GM18867 (cell line): ENCODE data around the gene GSG1.
A peak's percentile ranks its signal among the peaks of the same experiment; 100 is the strongest.
"Not testable (repeated sequence)": the region's sequence is repeated elsewhere in the genome, so short reads cannot be mapped to it uniquely, and the experiment has no call there.

Experiments used
- ATAC-seq: cut with Tn5 transposase; IDR thresholded peaks from one replicate; pipeline ENCODE4 v1.9.1; 2021; ENCODE audit warnings: mild to moderate bottlenecking, moderate library complexity; ENCODE audit not compliant: unreplicated experiment

The GSG1 gene

DNA sequence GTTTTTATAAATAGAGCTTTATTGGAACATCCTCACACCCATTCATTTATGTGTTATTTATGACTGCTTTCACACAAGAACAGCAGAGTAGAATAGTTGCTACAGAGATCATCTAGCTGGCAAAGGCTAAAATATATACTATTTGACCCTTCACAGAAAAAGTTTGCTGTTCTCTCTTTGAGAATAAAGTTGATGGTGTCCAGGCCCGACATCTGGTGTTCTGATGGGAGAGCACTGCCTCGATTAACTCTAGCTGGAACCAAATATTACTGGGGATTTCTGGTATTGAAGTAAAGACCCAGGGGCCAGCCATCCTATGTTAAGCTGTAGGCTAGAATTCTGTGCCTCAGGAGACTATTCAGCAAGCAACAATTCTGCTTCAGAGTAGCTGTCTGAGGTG is 37.5 kb downstream of the GSG1 start:
- no peak for ATAC-seq

DNA sequence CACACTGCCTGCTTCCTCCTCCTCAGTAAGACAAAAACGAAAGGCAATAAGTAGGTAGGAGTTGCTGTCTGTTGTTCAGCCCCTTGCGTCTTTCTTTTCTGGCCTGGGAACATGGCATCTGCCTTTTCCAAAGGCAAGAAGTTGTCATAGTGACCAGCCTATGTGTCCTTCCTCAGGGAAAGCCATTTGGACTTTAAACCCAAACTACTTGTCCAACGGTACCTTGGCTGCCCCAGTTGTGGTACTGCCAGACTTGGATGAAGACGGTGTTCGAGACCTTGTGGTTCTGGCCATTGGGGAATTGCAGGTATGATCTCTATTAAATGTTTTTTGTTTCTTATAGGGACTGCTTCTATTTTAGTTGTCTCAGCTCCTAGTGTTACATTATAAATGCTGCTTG is 40.8 kb downstream of the GSG1 start:
- ATAC-seq = no peak

- no peak for ATAC-seq
These were observed 42.1 kb downstream of the GSG1 start for GRCh38 chr12:13061377-13061776.

DNA sequence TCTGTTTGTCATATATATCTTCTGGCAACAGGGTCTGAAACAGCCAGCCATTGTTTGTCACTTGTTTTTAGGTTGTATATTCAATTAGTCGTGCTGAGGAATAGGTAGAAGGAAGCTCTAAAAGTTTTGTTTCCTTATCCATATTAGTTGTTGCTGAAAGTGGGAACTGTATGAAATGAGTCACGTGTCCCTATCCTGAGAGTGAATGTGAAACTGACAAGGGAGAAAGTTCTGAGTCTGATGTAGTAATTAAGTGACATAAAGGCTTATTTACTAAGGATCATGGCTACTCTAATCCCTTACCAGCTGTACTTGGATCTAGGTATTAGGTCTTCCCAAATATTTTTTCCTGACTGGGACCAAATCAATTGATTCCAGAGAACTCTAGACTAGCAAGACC is 42.9 kb downstream of the GSG1 start:
- no peak for ATAC-seq

GRCh38 chr12:13053617-13054016 is 49.9 kb downstream of the GSG1 start:
- ATAC-seq = not testable (repeated sequence)

GRCh38 chr12:13052421-13052820 is 51.0 kb downstream of the GSG1 start:
- no peak for ATAC-seq

DNA sequence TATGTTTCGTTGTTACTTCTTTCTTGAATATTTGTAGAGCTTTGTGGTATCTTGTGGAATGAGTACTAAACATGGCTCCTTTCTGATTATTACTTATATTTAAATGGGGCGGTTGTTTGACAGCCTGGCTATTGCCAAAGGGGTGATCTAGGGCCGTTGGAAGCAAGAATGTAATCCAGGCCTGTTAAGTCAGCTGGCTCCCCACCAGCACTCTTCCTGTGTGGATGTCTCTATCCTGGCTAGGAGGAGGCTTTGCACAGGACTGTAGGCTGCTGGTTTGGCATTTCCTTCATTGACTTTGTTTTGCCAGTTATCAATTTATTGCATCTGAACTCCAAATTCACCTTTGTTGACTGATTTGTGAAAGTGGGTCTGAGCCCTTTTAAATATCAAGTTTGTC is 53.7 kb downstream of the GSG1 start:
- ATAC-seq = no peak

DNA sequence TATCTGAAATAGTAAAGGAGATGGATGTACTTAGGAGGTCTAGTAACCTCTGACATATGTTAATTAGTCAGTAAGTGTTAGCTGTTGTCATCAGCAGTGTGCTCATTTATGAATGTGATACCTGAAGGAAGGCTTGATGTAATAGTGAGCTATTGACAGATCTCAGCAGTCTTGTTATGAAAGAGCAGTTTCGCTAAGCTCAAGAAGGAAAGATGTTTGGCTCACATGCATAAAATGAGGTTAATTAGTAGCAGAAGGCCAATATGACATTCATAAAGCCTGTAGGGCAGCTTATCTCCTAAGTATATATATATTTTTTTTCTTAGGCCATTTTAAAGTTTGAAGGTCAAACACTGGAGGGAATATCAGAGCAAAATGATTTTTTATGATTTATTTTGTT is 56.5 kb downstream of the GSG1 start:
- no peak for ATAC-seq

DNA sequence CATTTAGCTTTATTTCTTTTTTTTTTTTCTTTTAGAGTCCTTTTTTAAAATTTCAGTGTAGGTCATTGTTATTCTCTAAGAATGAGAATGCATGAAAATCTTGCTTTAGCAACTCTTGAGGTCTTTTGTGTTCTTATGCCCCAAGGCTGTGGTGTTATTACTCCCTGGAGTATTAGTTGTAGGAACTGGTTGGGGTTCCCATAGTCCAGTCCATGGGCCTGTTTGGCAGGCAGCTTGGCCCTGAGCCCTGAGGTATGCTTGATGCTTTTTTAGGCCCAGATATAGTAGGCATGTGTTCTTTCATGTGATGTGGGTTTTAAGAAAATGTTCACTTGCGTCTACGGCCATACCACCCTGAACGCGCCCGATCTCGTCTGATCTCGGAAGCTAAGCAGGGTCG is 57.7 kb downstream of the GSG1 start:
- no peak for ATAC-seq

GRCh38 chr12:13044906-13045299 is 58.6 kb downstream of the GSG1 start:
- ATAC-seq = no peak

DNA sequence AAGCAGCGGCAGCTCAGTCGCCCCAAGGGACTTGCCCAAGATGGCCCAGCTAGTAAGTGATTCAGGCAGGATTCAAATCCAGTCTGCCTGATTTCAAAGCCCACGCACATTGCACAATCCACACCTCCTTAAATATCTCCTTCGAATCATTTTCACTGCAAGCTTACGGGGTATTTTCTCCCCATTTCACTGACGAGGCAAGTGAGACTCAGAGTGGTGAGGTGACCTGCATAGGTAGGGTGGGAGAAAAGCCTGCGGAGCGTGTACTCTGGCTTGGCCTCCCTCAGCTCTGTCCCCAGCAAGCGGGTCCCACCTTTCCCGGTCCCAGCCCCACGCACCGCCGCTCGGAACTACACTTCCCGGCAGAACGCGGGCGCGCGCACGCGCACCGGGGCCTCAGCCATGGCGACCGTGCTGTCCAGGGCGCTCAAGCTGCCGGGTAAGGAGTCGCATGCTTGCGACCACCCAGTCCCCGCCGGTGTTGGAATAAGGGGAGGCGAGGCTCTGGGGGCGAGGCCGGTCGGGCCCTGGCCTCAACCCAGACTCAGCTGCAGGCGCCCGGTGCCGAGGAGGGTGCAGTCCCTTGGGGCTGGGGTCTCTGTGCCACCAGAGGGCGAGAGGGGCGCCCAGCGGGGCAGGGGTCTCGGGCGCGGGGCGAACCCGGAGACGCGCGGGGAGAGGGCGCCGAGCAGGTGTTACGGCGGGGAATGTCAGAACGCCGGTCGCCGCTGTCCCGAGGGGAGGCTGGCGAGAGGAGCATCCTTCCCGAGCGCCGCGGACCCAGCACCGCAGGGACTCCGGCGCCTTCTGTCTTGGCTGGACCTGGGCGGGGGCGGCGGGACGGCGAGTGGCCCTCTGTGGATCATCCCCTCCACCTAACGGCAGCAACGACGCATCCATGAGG is 59.2 kb downstream of the GSG1 start, which contains the start of gene FAM234B:
Gene FAM234B (plus strand): TSS at position 380 of the 904 bp plus-strand sequence. CDS start 23 bp downstream, at position 403.
- ATAC-seq = peak; percentile 91

DNA sequence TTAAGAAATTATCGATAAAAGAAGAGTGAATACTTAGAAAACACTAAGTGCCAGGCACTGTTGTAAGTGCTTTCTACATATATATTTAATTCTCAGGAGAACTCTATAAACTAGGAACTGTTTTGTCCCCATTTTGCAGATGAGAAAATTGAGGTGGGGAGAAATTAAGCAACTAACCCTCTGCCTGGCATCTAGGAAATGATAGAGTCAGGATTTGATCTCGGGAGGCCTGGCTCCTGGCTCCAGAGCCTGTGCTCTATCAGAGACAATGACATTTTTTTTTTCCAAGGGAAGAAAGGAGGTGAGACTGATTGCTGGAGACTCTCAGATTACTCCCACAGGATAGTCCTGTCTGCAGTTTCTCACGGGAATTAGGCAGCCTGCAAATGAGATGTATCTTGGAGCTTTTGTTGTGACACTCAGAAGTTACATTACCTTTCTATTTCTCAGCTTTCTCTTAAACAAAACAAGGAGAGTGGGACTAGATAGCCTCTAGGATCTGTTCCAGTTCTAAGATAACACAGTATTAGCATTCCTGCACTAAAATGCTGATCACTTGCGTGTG is 60.7 kb downstream of the GSG1 start:
- no peak for ATAC-seq

- ATAC-seq = no peak
These were observed 62.2 kb downstream of the GSG1 start for GRCh38 chr12:13041224-13041623.

GRCh38 chr12:13039328-13039956 is 64.0 kb downstream of the GSG1 start:
- ATAC-seq = no peak

DNA sequence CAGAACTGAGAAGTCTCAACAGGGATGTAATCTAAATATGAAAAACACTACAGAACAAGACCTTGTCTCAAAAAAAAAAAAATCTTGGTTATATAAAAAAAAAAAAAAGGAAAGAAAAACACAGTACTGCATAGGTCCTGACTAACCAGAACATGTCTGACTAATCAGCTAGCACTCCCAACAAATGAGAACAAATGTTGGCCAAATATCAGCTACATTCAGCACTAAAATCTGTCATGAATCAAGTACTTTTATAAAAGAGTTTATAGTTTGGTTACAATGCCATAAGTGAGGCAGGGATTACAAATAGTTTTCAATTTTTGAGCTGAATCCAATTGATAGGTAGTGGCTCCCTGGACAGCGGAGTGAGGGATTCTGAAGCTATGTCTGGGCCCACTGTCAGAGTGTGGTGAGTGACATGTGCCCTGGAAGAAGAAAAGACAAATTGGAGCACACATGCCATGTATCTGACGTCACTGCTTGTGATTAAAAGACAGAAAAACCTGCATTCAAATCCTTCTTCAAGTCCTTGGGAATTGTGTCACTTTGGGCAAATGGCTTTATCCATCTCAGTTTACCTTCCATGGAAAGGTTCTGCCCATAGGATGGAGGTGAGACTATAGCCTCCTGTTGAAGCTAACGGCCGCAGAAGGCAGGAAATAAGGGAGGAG is 64.8 kb downstream of the GSG1 start:
- no peak for ATAC-seq

DNA sequence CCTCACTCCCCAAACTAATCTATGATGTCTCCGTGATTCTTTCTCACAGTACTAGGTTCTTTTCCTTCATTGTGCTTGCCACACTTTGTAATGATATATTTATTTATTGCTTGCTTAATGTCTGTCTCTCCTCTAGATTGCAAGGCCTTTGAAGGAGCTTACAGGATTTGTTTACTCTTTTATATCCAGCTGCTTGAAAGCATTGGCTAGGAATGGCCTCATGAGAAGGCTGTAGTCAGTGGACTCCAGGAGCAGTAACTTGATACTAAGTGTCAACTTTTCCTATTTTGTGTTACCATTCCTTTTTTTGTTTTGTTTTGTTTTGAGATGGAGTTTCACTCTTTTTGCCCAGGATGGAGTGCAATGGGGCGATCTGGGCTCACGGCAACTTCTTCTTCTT is 66.6 kb downstream of the GSG1 start:
- ATAC-seq = no peak

- not testable (repeated sequence) for ATAC-seq
These were observed 68.1 kb downstream of the GSG1 start for GRCh38 chr12:13035335-13035734.
